ENCODE data around the gene VTI1A. TPM values are rescaled to one million over a fixed set of nuclear protein-coding genes. Genes with fewer than 3 reads are reported as not detected.

VTI1A gene
- total and polyA plus RNA-seq, 2 of the 13 experiments (the other 11 are each of a cell fraction or from before 2014, with no cell fraction given), result 11.7 to 32.7 TPM

DNA sequence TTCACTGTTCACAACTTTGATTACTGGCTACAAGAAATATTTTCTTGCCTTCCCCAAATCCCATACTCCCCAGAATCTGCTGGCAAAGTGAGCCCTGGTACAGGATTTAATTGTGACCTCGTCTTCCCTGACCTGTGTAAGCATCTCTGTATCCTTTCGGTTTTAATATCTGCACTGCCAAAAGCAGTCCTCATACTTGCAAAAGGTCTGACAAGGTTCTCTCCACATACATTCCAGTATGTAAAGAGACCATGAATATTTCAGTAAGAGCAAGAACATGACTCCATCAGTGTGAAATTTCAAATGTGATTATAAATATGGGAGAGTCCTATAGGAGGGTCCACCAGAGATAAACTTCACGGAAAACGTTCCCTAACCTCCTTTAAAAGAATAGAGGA lies 369.0 kb downstream of the VTI1A start (continued):
- TF ChIP-seq ZNF333 (CRISPR knock-in tag; IDR thresholded peaks at IDR 0.05; ENCODE audit: borderline replicate concordance) (no peak), ZNF776 (CRISPR knock-in tag; IDR thresholded peaks at IDR 0.05) (no peak), NFYB (CRISPR knock-in tag; IDR thresholded peaks at IDR 0.05) (no peak), ZNF274 (CRISPR knock-in tag; IDR thresholded peaks at IDR 0.05) (no peak), ZNF546 (CRISPR knock-in tag; conservative IDR thresholded peaks at IDR 0.05) (no peak)

DNA sequence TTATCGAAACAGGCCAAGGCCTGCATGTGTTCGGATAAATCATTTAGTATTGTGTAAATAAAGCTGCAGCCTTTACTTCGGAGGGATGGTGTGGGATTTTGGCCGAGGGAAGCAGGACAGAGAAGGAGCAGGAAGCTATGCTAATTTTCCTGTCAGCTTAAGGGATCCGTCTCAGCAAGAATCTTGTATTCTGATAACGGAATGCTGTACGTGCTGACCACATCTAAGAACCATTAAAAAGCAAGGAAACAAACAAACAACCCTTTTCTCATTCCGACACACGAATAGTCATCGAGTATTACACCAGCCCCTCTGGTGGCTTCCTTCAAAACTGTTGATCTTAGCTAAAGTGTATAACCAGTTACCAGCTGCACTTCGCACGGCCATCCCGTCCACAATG lies 369.9 kb downstream of the VTI1A start:
- H3K79me2 ChIP-seq (ENCODE audit: insufficient read depth, low read length), result no peaks in the 10 kb centered on the region
- intact Hi-C loops (cut with micrococcal nuclease; ENCODE audit: unreplicated experiment), result loop anchor here (10.0 kb wide), 1 partner anchor 252 kb away; no protein-coding TSS in a partner anchor

More for the DNA sequence above, 369.9 kb downstream of the VTI1A start:
- FAIRE-seq, result no peak
- no peak overlapping the region for H3K4me2 ChIP-seq (ENCODE audit: low read depth, low read length)
- DNase-seq (ENCODE audit: low spot score), result no peak
- H4K20me1 ChIP-seq (ENCODE audit: insufficient read depth, low read length), result no peaks in the 10 kb centered on the region
- peaks cover 60% of the 10 kb centered on the region for H3K4me1 ChIP-seq (ENCODE audit: insufficient read depth, low read length)
- CTCF ChIA-PET (ENCODE audit: low intra/inter-chr PET ratio, low total read pairs), result no interaction called here
- POLR2A ChIA-PET, result no interaction called here
- BruUV-seq (replicated peaks), result no TSS peak
- no peak overlapping the region for H2AFZ ChIP-seq (ENCODE audit: low read length)
- no peak overlapping the region for H3K9ac ChIP-seq (ENCODE audit: insufficient read depth, low read depth, low read length)
- no peak overlapping the region for H3K4me3 ChIP-seq (replicated peaks in 1 of 3; ENCODE audit: insufficient read depth in 1 of 3, low read depth in 2 of 3, low read length in 3 of 3)
- H3K36me3 ChIP-seq (replicated peaks in 1 of 2; ENCODE audit: control insufficient read depth in 1 of 2, insufficient read depth in 2 of 2, low read length in 2 of 2), result no peaks in the 10 kb centered on the region; a peak in 1 of 5 replicates
- in situ Hi-C loops (cut with HindIII; ENCODE audit: extremely low pct_ligation_motif_present, low pct_unique_long_range_greater_than_20kb), result no loop called here
- H3K27me3 ChIP-seq (ENCODE audit: control insufficient read depth in 1 of 2, insufficient read depth in 2 of 2, low read length in 2 of 2), result no peaks in the 10 kb centered on the region
- no peaks in the 10 kb centered on the region for H3K9me3 ChIP-seq (ENCODE audit: low read length)
- WGBS (ENCODE audit: low lambda C conversion rate), result 94% methylated on average over 13 of the region's 13 CpGs
- no peak overlapping the region for H3K27ac ChIP-seq (ENCODE audit: extremely low read length, insufficient read depth, low read length)
- no peak for TF ChIP-seq U2AF1 (optimal IDR thresholded peaks at IDR 0.05; ENCODE audit: low read depth, low read length)
- no peak for TF ChIP-seq ZNF550 (CRISPR knock-in tag; IDR thresholded peaks at IDR 0.05; ENCODE audit: borderline replicate concordance)
- TF ChIP-seq, protein P1, sequence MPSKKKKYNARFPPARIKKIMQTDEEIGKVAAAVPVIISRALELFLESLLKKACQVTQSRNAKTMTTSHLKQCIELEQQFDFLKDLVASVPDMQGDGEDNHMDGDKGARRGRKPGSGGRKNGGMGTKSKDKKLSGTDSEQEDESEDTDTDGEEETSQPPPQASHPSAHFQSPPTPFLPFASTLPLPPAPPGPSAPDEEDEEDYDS (CRISPR knock-in tag; IDR thresholded peaks at IDR 0.05), result no peak
- TF ChIP-seq ZBTB38 (CRISPR knock-in tag; IDR thresholded peaks at IDR 0.05), result peak; percentile 77
- no peak for ATAC-seq

Data from HepG2 (cell line).